TTC549 (cell line): ENCODE measurements around the gene CTDSPL2.
"Not testable (repeated sequence)": the region's sequence is repeated elsewhere in the genome, so short reads cannot be mapped to it uniquely, and the experiment has no call there.

Source experiments
- FAIRE-seq: peaks from 2 replicates; lab custom pipeline; 2012; peaks lifted over from hg19 to GRCh38; lab: Jason Lieb, UNC

The CTDSPL2 gene

DNA sequence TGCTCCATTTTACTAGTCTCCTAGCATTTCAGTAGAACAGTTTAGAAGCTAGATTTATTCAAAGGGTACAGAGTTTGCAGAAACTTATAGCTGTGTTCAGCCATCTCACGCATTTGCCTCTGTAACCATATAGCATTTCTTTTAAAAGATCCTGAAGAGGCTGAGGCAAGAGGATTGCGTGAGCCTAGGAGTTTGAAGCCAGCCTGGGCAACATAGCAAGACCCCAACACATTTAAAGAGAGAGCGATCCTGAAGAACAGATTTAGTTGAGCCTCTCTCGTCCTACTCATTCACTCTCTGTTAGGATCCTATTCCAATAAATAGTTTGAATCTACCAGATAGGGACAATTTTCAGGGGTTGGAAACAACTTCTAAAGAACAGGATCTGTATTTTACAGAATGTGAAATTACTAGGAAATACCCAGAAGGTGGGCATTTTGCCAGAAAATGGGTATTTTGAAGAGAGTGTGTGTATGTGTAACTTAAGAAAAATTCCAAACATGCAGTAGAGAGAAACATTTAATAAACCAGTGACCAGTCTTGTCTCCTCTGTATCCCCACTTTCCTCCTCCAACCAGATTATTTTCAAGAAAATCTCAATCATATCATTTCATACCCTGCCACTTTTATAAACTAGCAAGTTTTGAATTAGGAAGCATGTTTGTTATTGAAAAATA is 114.0 kb downstream of the CTDSPL2 start:
- FAIRE-seq, result no peak

DNA sequence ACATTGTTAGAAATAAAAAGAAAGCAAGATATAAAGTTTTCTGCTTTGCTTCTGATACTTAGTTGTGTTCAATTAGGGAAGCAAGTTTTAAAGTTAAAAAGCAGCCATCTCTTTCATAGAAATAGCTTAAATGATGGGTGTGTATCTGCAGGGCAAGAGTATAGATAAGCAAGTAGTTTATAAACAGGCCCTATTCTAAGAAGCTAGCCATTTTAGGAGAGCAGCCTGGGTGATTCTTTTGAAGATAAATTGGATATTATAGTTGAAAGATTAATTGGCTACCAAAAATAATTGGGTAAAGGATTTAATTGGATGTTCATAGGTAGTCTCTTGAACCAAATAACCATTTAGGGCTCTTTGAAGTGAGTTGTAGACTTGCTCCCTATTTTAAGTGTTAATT is 115.2 kb downstream of the CTDSPL2 start:
- no peak for FAIRE-seq

- FAIRE-seq, result not testable (repeated sequence)
These were observed 117.3 kb downstream of the CTDSPL2 start for GRCh38 chr15:44544745-44545144.

DNA sequence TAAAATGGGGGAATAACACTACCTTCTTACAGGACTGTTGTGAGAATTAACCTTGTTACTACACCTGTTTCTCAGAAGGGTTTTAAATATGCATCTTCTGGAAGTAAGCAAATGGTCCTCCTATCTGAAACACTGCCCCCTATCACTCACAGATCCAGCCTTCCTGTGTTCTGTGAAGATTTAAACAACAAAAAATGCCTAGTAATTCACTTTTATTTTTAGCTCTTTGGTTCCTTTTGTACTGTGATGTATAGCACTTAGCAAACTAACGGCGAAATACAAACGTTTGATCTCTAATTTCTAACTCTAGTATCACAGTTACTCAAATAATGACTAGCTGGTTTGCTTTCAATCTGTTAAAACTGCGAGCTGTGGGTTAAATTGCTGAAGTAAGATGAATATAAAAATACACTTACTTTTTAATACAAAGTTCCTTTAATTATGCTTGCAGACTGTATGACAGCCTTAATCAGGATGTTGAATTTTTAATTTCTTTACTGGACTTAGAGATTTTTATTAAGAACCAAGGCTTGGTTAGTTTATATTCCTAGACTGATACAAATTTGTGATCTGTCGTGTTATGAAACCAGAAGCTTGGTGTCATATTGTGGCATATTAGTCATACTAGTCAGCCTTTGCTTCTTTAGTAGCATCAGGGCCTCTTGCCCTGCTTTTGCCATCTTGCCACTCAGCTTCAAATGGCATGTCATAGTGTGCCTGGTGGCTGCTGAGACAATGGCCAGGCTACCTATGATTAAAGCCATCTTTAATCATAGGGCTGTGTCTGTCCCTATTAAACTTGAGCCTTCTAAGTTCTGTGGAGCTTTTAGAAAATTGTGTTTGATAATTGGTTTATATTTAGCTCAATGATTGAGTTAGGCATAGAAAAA is 118.7 kb downstream of the CTDSPL2 start:
- FAIRE-seq, result no peak

- not testable (repeated sequence) for FAIRE-seq
These were observed 121.7 kb downstream of the CTDSPL2 start for GRCh38 chr15:44549152-44549551.

DNA sequence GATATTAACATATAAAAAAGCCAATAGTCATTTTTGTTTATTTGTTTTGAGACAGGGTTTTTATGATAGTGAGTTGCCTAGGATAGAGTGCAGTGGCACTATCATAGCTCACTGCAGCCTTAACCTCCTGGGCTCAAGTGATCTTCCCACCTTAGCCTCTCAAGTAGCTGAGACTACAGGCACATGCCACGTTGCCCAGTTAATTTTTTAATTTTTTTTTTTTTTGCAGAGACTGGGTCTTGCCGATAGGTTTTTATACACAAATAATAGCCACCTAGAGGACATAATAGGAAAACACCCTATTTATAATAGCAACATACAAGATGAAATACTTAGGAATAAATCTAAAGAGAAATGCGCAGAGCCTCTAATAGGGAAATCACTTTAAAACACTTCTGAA is 122.8 kb downstream of the CTDSPL2 start:
- FAIRE-seq, result no peak

DNA sequence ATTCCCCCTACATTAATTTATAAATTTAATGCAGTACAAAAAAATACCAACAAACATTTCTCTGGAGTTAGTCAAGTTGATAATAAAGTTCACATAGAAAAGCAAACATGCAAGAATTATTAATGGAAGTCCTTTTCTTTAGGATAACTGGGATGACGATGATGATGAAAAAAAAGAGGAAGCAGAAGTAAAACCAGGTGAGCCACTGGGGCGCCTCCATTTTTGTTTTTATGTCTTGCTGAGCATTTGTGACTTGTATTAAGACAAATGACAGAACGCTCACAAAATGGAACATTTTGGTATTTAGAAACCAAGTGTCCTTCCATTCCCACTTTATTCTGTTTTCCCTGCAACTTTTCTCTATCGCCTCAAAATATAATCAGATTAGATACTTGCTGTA is 123.3 kb downstream of the CTDSPL2 start:
- FAIRE-seq, result no peak

GRCh38 chr15:44554934-44555723 is 127.7 kb downstream of the CTDSPL2 start:
- FAIRE-seq, result no peak

DNA sequence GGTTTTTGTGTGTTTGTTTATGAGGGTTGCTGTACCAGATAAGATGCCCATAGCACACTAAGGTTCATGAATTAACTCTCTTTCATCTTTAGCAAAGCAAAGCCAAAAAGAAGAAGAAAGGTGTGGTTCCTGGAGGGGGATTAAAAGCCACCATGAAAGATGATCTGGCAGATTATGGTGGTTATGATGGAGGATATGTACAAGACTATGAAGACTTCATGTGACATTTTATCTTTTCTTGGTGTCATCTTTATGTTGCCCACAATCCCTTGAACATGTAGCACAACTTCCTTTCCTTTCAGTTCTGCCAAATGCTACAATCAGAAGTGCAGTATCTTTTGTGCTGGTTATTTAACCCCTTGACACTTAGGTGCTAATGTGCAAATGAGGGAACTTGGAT is 133.5 kb downstream of the CTDSPL2 start:
- not testable (repeated sequence) for FAIRE-seq

DNA sequence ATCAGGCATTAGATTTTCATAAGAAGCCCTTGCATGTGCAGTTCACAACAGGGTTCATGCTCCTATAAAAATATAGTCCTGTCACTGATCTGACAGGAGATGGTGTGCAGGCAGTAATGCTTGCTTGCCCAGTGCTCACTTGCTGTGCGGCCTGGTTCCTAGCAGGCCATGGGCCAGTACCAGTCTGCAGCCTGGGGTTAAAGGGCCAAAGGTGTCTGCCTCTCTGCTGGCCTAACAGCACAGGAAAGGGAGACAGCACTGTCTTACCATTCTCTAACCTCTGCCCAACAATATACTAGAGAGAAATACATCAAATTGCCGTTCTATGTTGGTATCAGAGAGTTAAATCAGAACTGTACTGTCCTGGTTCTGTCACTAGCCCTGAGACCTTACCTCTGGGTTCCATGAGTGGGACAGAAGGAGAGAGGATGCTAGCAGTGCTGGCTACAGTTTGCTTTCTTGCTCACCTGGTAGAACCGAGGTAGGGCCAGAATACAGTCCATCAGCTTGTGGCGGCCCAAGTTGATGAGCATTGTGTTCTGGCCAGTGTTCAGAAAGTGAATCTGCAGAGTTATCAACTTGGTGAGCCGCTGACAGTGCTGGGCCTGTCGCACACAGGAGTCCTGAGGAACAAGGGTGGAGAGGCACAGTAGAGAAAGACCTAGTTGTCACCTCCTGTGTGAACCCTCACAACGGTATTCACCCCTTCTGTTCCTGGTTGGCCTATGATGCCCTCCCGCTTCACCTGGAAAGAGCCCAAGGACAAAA is 138.1 kb downstream of the CTDSPL2 start:
- FAIRE-seq, result no peak

DNA sequence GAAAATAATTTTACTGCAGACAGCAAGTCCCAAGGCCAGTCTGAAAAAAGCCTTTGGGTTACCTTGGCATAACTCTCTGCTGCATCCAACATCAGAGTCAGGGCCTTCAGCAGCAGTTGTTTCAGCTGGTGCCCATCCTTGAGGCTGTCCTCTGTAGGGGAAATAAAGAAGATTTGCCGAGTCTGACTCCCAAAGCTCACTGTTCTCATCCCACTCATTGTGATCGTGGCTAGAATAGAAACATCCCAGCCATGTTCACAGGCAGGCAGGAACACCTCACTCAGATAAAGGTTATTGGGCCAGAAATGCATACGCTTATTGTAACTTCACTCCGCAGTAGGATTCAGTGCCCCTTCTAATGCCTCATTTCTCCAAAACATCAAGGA is 138.7 kb downstream of the CTDSPL2 start:
- no peak for FAIRE-seq

GRCh38 chr15:44568338-44568737 is 140.9 kb downstream of the CTDSPL2 start:
- no peak for FAIRE-seq

DNA sequence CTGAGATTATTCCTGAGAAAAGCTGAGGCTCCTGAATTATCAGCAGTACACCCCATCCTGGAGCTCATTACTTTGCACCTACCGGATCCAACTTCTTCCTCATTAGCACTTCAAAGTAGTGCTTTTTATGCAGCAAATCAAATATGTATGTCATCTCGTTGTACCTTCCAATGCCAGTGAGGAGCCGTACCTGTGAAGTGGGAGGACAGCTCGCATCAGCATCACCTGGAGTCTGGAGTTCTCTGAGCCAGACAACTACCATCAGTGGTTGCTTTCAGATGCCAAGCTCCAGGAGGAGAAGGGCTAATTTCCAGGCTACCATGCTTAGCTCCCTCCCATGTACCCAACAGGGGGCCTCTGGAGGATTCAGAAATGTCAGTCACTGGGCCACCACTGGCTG is 141.9 kb downstream of the CTDSPL2 start:
- no peak for FAIRE-seq

DNA sequence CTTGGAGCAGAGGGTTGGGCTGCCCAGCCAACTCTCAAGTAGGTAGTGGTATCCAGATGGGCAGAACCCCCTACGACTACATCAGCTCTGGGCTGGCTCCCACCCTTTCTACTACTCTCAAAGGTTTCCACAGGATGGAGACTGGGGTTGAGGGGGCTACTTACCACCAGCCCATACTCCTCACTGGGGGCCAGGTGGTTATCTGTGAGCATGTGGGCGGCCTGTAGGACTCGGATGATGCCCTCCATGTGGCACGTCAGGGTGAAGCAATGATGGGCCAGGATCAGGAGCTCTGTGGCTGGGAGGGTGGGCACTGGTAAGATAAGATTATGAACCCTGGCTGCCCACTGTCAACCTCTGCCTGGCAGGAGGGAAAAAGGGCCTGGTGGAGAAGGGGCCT is 142.9 kb downstream of the CTDSPL2 start:
- FAIRE-seq, result no peak

DNA sequence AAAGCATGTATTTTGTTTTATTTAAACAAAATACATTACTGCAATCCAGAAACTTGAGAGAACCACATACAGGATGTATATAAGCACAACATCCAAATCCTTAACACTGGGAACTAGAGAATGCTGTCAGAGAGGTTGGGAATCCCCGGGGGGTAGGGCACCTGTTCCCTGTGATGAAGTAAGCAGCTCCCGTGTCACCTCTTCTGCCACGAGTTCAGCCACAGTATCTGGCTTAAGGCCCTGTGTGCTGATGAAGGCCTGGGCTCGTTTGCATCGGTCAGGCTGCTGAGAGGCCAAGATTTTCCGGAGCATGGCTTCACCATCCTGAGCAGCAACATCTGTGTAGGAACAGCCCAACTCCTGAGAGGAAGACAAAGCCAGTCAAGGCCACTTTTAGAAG is 146.0 kb downstream of the CTDSPL2 start:
- no peak for FAIRE-seq

- FAIRE-seq, result no peak
These were observed 147.3 kb downstream of the CTDSPL2 start for GRCh38 chr15:44574734-44575133.
